ENCODE data around the gene PRKAR1B.

The PRKAR1B gene

DNA sequence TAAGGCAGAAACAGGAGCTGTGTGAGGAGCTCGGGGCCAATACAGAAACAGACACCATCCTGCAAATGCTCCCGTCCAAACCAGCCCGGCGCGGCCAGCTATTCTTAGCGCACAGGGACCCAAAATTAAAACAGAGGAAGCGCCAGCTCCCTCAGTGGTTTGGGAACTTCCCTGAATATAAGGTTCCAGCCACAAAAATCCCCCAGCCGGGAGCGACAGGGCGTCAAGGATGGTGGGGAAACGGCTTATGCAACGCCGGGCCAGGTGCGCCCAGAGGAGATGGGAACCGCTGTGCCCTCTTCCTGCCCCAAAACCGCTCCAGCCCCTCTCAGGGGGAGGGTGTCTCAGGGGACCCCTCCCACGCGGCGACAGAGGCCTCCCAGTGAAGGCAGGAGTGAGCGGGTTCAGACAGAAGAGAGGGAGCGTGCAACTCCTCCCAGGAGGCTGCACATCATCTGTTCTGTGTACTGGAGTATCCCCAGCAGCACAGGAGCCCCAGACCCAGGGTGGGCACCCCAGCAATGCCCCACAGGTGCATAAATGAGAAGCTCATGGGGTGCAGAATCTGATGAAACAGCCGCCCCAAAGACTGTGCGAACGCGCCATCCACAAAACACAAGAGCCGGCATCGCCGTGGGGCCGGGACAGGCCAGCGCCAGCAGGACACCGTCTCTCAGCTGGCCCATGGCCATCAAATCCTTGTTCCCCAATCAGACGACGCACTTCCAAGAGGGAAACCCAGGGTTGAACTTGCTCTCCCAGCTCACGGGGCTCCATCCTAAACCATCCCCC lies 133.6 kb downstream of the PRKAR1B start:
- Mint-ChIP-seq H3K4me1 (ENCODE audit: low read depth) (peaks cover 29% of the 10 kb centered on the region), H3K27me3 (peaks cover 79% of the 10 kb centered on the region), H3K4me3 (no peak overlapping the region), H3K36me3 (ENCODE audit: low read depth) (peaks cover 17% of the 10 kb centered on the region), H3K27ac (peak overlapping the region; percentile 12), H3K9me3 (peaks cover 8% of the 10 kb centered on the region)
- intact Hi-C loops (cut with micrococcal nuclease): no loop called here

DNA sequence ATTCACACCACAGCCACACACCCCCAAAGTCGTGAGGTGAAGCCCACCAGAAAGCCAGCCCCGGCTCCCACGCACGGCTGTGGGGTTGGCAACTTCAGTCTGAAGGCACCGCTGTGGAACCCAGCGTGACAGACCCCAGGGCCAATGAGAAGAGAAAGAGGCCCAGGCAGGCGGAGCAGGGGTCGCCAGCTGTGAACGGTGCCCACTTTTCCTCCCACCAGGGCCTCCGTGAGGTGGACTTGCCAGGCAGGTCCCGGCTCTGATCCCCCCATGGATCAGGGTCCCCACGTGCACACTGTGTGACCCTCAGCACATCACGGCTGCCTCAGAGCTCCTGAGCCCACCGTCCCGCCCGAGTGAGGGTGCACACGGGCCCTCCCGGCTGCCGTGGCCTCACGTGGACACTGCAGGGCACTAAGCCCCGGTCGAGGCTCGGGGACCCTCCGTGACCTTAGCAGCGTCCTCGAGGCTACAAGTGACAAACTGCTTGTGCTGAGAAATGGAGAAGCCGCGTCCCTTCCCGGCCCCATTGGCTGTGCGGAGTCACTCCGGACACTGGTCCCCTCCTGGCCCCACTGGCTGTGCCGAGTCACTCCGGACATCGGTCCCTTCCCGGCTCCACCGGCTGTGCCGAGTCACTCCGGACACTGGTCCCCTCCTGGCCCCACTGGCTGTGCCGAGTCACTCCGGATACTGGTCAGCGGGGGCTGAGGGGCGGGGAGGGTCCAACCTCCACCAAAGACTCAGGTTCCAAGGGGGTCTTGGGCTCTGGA lies 135.0 kb downstream of the PRKAR1B start:
- no peak overlapping the region for H3K4me3 Mint-ChIP-seq
- H3K9me3 Mint-ChIP-seq: peaks cover 14% of the 10 kb centered on the region
- intact Hi-C loops (cut with micrococcal nuclease): no loop called here
- H3K27ac Mint-ChIP-seq: no peak overlapping the region
- peaks cover 68% of the 10 kb centered on the region for H3K27me3 Mint-ChIP-seq
- peaks cover 24% of the 10 kb centered on the region for H3K4me1 Mint-ChIP-seq (ENCODE audit: low read depth)
- peaks cover 23% of the 10 kb centered on the region for H3K36me3 Mint-ChIP-seq (ENCODE audit: low read depth)

DNA sequence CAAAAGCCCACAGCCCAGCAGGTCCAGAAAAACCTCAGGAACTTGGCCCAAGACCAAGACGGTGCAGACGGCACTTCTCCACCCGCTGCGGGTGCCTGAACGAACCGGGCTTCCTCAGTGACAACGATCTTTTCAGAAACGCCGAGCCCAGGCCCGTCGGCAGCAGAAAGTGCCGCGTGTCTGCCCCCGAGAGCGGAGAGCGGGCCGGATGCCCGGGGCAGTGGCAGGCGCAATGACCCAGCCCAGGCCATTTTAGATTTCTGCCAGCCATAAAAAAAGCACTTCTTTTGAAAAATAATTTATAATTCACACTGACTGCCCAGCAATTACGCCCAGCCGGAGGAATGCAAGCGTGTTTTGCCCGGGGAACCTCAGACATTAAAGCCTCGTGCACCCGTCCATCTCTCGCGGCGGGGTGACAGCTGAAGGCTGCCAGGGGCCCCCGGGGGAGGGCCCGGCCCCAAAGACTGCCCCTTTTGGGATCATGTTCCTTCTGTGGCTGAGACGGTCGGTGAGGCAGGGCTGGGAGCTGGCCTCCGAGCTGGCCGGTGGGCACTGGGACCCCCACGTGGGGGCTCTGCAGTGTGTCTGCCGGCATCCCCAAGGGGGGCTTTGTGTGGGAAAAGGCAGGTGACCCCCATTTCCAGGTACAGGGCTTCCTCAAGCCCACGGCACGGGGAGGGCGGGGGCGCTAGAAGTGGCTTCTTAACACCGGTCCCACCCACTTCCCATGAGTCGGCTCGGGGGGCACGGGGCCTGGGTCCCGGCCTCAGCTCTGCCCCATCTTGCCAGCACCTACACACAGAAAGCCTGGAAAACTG lies 136.1 kb downstream of the PRKAR1B start:
- no peak overlapping the region for H3K4me3 Mint-ChIP-seq
- peaks cover 24% of the 10 kb centered on the region for H3K4me1 Mint-ChIP-seq (ENCODE audit: low read depth)
- intact Hi-C loops (cut with micrococcal nuclease): no loop called here
- H3K36me3 Mint-ChIP-seq (ENCODE audit: low read depth): peaks cover 26% of the 10 kb centered on the region
- H3K27me3 Mint-ChIP-seq: peaks cover 68% of the 10 kb centered on the region
- H3K27ac Mint-ChIP-seq: no peak overlapping the region
- H3K9me3 Mint-ChIP-seq: peaks cover 21% of the 10 kb centered on the region

DNA sequence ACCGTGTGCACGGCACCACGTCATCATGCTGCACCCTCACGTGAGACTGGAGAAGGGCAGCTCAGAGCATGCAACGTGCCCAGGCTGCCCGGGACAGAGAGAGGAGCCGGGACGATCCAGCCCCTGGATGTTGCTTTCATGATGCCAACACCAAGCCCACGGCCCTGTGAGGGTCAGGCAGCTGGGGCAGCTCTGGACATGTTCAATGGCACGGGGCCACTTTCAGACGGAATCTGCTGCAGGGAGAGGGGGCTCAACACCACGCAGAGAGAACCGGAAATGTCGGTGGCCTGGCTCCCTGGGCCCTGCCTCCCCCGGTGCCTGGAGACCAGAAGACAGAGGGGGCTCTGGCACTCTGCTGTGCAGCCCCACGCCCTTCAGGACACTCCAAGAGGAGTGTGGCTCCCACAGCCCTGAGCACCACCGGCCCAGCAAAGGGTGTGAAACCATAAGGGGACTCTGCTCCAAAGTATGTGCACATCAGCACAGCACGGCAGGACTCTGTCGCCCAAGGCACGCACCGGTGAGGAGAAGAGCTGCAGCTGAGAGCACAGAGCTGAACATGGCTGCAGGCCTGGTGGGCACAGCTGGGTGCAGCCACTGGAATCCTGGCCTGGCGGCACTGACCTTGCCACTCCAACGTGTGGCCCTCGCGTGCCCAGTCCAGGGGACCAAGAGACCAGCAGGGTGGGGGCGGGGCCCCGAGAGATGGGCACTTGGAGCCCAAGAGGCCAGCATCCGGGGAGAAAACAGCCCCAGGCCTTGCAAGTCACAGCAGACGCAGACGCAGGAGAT lies 137.1 kb downstream of the PRKAR1B start:
- Mint-ChIP-seq H3K27ac (no peak overlapping the region), H3K36me3 (ENCODE audit: low read depth) (peaks cover 18% of the 10 kb centered on the region), H3K9me3 (peaks cover 23% of the 10 kb centered on the region), H3K4me1 (ENCODE audit: low read depth) (peaks cover 19% of the 10 kb centered on the region), H3K4me3 (no peak overlapping the region), H3K27me3 (peaks cover 59% of the 10 kb centered on the region)
- intact Hi-C loops (cut with micrococcal nuclease): no loop called here

DNA sequence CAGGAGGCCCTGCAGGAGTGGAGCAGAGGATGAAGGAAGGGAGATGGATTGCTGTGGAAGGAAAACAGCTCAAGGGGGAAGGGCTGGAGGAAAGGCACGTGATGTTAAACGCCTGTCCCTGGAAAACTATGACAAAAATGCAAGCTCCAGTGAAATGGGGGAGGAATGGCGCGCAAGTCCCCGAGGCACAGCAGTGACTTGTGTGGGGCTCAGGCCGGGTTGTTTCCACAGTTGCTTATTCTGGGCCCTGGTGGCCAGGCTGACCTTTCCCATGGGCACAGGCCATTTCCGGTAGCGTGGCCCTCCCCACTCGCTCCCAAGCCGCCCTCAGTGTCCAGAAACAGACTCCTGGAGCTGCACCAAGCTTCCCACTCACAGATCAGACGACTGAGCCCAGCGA lies 139.3 kb downstream of the PRKAR1B start:
- intact Hi-C loops (cut with micrococcal nuclease): no loop called here
- H3K9me3 Mint-ChIP-seq: peaks cover 30% of the 10 kb centered on the region

DNA sequence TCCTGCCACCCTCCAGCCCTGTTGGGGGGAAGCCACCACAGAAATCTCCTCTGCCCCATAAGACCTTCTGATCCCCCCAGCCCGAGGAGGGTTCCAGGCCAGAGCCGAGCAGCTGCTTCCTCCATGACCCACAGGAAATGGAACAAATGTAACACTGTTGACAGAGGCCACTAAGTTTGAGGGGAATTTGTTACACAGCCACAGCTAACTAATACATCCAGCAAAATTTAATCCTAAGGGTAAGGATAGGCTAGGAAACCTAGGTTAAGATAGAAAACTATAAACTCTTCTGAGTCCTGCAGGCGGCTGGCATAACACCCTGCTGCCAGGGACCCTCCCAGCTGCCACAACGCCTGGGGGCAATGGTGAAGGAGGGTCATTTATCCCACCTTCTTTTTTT lies 140.6 kb downstream of the PRKAR1B start:
- Mint-ChIP-seq H3K36me3 (ENCODE audit: low read depth) (peaks cover 18% of the 10 kb centered on the region), H3K27ac (no peak overlapping the region), H3K4me1 (ENCODE audit: low read depth) (peaks cover 14% of the 10 kb centered on the region), H3K27me3 (peaks cover 30% of the 10 kb centered on the region), H3K9me3 (peaks cover 30% of the 10 kb centered on the region), H3K4me3 (no peak overlapping the region)
- intact Hi-C loops (cut with micrococcal nuclease): no loop called here

More for the DNA sequence above, 139.3 kb downstream of the PRKAR1B start:
- Mint-ChIP-seq H3K4me1 (ENCODE audit: low read depth) (peaks cover 16% of the 10 kb centered on the region), H3K27me3 (peaks cover 42% of the 10 kb centered on the region), H3K4me3 (no peak overlapping the region), H3K27ac (no peak overlapping the region), H3K36me3 (ENCODE audit: low read depth) (peaks cover 18% of the 10 kb centered on the region)

DNA sequence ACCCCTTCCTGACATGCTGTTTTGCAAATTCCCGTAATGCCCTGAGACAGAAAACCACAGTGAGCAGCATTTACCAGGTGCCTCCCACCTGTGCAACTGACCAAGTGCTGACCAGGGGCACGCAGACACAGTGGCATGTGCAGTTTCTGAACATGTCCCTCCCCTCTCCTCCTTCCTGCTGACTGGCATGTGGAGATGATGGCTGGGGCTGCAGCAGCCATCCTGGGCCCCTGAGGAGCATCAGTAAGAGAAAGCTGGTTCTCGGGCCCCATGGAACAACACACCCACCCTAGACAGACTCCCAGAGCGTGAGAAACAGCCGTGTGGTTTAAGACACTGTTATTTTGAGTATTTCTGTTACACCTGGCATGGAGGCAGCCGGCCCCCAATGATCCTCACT lies 141.2 kb downstream of the PRKAR1B start:
- intact Hi-C loops (cut with micrococcal nuclease): no loop called here
- peaks cover 18% of the 10 kb centered on the region for H3K36me3 Mint-ChIP-seq (ENCODE audit: low read depth)
- H3K4me1 Mint-ChIP-seq (ENCODE audit: low read depth): peaks cover 14% of the 10 kb centered on the region

DNA sequence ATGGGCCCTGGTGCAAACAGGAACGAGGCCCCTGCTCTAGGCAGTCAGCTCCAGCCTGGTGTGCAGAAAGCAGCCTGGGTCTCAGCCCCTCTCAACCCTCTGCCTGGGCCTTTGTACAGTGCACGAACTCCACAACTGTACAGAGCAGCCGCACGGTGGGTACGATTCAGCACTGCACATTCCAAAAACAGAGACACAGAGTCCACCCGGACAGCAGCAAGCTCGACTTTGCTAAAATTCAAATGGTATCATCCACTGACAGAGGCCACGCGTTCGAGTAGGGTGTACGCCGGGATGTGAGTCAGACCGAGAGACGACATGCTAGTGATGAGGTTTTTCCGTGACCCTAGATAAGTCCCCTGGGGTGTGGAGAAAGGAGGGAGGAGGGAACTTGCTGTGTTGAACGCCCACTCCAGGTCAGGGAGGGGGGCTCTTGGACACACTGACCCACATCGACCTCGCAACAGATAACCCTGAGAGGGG lies 141.8 kb downstream of the PRKAR1B start:
- Mint-ChIP-seq H3K9me3 (peaks cover 30% of the 10 kb centered on the region), H3K4me3 (no peak overlapping the region), H3K27ac (no peak overlapping the region), H3K27me3 (peaks cover 17% of the 10 kb centered on the region), H3K36me3 (ENCODE audit: low read depth) (peaks cover 18% of the 10 kb centered on the region), H3K4me1 (ENCODE audit: low read depth) (peaks cover 14% of the 10 kb centered on the region)
- intact Hi-C loops (cut with micrococcal nuclease): no loop called here

More for the DNA sequence above, 141.2 kb downstream of the PRKAR1B start:
- Mint-ChIP-seq H3K27ac (no peak overlapping the region), H3K4me3 (no peak overlapping the region), H3K9me3 (peaks cover 30% of the 10 kb centered on the region), H3K27me3 (peaks cover 23% of the 10 kb centered on the region)

DNA sequence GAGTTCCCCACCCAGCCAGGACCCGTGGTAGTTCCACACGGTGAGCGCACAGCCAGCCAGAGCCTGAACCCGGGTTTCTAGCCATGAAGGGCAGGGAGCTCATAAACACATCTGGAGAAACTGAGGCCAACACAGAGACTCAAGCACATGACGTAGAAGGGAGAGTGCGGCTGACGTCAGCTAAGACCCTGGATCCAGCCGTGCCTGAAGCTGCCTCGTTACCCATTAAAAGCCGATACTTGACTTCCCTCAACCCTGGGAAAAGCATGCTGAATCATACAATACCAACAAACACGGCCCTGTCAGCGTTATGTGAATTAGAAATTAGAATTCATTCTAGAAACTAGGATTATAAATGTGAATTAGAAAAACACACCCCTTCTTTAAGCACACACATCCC lies 142.3 kb downstream of the PRKAR1B start:
- peaks cover 13% of the 10 kb centered on the region for H3K27me3 Mint-ChIP-seq
- H3K9me3 Mint-ChIP-seq: peaks cover 30% of the 10 kb centered on the region
- no peak overlapping the region for H3K27ac Mint-ChIP-seq
- peaks cover 18% of the 10 kb centered on the region for H3K36me3 Mint-ChIP-seq (ENCODE audit: low read depth)
- no peak overlapping the region for H3K4me3 Mint-ChIP-seq
- peaks cover 14% of the 10 kb centered on the region for H3K4me1 Mint-ChIP-seq (ENCODE audit: low read depth)
- intact Hi-C loops (cut with micrococcal nuclease): no loop called here

DNA sequence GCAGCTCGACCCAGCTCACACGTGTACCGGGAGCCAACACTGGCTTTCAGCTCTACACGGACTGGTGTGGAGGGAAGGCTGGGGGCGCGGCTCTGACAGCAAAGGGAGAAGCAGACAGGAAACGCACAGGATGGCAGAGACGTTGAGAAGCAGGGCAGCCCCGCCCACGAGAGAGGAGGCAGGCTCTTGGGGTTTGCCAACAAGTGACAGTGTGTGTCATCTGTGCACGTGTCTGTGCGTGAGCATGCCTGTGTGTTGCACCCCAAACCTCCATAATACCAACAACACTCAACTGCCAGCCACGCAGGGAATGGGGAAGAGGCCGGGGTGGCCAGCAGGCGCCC lies 143.0 kb downstream of the PRKAR1B start:
- no peak overlapping the region for H3K27ac Mint-ChIP-seq
- H3K4me1 Mint-ChIP-seq (ENCODE audit: low read depth): peaks cover 14% of the 10 kb centered on the region
- intact Hi-C loops (cut with micrococcal nuclease): no loop called here
- H3K4me3 Mint-ChIP-seq: no peak overlapping the region
- H3K27me3 Mint-ChIP-seq: peaks cover 9% of the 10 kb centered on the region
- peaks cover 28% of the 10 kb centered on the region for H3K9me3 Mint-ChIP-seq
- H3K36me3 Mint-ChIP-seq (ENCODE audit: low read depth): peaks cover 16% of the 10 kb centered on the region

DNA sequence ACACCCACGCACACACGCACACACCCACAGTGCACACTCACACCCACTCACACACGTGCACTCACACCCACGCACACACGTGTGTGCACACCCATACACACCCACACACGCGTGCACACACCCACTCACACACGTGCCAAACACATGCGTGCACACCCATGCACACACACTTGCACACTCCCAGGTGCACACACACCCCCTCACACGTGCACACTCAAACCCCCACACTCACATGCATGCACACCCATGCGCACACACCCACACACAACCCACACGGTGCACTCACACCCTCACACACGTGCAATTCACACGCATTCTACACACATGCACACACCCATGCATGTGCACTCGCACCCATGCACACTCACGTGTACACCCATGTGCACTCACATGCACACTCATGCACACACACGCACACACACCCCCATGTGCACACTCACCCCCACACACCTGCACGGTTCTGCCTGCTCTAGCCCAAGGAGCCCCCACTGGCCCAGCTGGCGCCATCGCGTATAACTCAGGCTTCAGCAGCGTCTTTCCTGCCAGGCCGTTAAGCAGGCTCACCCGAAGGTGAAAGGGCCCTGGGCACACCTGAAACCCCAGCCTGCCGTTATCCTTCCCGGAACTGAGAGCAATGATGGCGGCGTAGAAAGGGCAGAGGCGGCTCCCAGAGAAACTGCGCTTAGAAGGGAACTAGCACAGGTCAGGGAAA lies 143.5 kb downstream of the PRKAR1B start:
- peaks cover 9% of the 10 kb centered on the region for H3K27me3 Mint-ChIP-seq
- intact Hi-C loops (cut with micrococcal nuclease): no loop called here
- H3K9me3 Mint-ChIP-seq: peaks cover 23% of the 10 kb centered on the region
- peaks cover 14% of the 10 kb centered on the region for H3K4me1 Mint-ChIP-seq (ENCODE audit: low read depth)
- H3K27ac Mint-ChIP-seq: no peak overlapping the region
- no peak overlapping the region for H3K4me3 Mint-ChIP-seq
- peaks cover 11% of the 10 kb centered on the region for H3K36me3 Mint-ChIP-seq (ENCODE audit: low read depth)

DNA sequence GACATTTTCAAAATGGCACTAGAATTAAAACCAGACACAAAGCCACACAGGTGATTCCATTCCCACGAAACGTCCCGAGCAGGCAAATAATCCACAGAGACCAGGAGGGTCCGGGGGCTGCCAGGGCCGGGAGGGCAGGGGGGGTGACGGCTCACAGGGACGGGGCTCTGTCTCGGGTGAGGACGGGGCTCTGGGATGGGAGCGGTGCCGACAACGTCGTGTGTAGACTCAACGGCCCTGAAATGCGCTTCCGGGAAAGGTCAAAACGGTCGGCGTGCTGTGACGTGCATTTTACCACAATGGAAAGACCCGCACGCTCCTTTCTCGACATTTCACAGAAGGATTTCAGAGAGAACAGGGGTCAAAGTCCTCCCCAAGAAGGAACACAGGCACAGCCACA lies 144.2 kb downstream of the PRKAR1B start:
- H3K4me3 Mint-ChIP-seq: no peak overlapping the region
- H3K27me3 Mint-ChIP-seq: peaks cover 9% of the 10 kb centered on the region
- peaks cover 14% of the 10 kb centered on the region for H3K4me1 Mint-ChIP-seq (ENCODE audit: low read depth)
- no peak overlapping the region for H3K27ac Mint-ChIP-seq
- intact Hi-C loops (cut with micrococcal nuclease): no loop called here
- H3K36me3 Mint-ChIP-seq (ENCODE audit: low read depth): peaks cover 5% of the 10 kb centered on the region
- H3K9me3 Mint-ChIP-seq: peaks cover 17% of the 10 kb centered on the region

Data from dendritic cell treated with granulocyte-macrophage colony-stimulating factor and Interleukin-4, amounts not matched to agents 40 ng/mL and 50 ng/mL, for 4 days (primary cell).